Activated CD8-positive, alpha-beta memory T cell treated with anti-CD3 and anti-CD28 coated beads, Interleukin-2, amount 50 U/mL, for 24 hours (primary cell): Measurements from ENCODE around the gene RPN2.
"Not testable (repeated sequence)": the region's sequence is repeated elsewhere in the genome, so short reads cannot be mapped to it uniquely, and the experiment has no call there.

Experiments
- DNase-seq: peaks from one replicate; pipeline ENCODE4 v3.0.0-alpha.2; 2020; ENCODE audit errors: extremely low read depth

RPN2 gene

DNA sequence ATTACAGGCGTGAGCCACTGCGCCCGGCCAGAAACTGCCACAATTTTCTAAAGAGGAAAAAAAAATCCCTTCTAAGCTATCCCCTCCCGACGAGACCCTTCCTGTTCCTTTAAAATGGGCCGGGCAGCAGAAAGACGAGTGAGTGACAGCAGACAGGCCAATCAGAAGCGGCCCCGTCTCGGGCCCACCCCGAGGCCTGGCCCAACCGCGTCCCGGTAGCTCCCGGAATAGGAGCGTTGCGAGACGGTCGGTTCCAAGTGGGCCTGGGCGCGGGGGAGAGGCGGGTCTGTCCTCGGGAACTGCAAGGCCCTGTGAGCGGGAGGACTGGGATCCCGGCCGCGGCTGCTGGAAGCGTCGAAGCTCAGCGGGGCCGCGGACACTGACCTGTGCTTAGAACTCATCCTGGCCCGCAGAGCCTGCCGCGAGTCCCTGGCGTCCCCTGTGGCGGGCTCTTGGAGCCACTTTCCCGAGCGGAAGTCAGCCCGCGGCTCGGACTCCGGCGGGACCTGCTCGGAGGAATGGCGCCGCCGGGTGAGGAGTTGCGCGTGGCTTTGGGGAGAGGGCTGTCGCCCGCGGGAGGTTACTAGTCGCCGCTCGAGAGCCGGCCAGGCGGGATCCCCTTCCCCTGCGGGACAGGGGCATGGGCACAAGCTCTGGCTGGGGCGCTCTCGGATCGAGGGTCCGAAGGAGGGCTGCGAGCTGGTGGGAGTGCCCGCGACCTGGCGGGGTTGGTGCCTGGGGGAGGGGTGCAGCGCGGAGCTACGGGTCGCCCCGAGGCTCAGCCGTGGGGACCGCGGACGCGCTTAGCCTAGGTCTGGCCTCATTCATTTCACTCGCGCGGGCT, at the start of gene RPN2, which contains the start of gene MROH8:
Gene RPN2, plus strand, starts transcription at position 492 of the 844 bp plus-strand sequence. Its CDS starts 27 bp downstream, at position 519.
Gene MROH8, minus strand, starts transcription at position 710 of the 844 bp plus-strand sequence.
- peak; percentile 92 for DNase-seq

DNA sequence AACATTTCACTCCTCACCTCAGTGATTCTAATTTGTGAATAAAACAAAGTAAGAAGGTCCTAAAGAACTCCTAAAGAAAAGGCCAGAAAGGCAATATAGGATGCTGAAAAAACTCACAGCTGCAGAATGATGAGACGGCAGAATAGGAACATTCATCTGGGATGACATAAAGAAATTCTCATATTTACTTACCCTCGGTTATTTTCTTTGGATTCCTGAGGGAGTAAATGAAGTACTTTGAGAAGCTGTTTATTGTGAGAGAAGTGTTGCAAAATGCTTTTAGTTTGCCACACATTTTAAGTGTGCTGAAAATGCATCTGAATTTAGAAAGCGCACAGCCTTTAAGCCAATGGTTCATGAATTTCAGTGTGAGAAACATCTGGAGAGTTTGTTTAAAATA, 47.6 kb upstream of the RPN2 start:
- no peak for DNase-seq

DNA sequence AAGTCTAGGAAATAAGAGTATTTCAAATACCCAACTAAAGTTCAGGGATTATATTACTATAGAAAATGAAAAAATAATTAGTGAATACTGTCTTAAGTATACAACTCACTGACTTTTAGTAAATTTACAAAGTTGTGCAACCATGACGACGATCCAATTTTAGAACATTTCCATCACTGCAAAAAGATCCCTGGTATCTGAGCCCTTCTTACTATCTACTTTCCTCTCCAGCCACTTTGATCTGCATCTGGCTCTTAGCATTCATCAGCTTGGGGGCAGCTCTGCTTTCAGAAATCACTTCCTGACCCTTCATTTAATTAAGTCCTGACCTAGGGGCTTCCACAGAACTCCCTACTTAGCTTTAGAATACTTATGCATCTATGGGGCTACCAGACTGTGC, 45.2 kb upstream of the RPN2 start:
- DNase-seq = no peak

DNA sequence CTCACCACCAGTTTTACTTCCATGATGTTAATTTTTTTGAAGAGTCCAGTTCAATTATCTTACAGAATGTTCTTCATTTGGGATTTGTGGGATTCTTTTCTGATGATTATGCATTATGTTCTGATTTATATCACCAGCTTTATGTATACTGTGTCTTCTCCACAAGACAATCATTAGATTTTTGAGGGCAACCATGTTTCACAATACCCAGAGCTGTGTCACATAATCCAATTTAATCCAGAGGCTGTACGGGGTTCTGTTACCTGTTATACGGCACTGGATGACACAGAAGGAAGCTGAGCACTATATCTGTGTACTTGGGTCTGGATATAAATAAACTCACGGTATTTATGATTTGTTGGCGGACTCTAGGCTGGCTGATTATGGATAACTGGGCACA, 41.6 kb upstream of the RPN2 start:
- no peak for DNase-seq

DNA sequence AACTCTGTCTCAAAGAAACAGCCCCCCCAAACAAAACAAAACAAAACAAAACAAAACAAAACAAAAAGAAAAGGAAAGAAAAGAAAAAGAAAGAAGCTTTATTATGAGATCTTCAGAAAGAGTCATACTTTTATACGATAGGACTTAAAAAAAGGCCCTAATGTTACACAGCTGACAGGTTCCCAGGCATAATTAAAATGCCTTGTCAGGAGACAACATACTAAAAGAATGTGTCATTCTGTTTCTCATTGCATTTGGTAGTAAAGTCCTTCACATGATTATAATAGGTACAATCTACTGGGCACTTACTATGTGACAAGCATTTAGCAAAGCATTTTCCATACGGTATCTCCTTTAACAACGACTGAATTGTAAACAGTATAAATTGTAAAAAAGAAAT, 36.4 kb upstream of the RPN2 start:
- no peak for DNase-seq

DNA sequence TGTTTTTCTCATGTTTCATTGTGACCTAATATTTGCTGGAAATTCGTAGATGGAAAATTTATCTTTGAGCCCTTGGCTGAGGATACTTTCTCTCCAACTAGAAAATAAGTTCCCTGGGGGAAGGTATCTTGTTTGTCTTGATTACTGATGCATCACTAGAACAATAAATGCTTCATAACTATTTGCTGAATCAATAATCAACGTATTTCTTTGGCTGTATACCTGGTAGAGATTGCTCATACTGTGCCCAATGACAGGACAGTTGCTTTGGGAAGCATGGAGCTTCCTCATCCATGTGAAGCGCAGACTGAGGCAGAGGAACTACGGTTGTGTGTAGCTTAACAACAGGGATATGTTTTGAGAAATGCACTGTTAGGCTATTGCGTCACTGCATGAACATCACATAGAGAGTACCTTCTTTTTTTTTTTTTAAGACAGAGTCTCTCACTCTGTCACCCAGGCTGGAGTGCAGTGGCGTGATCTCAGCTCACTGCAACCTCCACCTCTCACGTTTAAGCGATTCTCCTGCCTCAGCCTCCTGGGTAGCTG, 34.2 kb upstream of the RPN2 start:
- DNase-seq = no peak

DNA sequence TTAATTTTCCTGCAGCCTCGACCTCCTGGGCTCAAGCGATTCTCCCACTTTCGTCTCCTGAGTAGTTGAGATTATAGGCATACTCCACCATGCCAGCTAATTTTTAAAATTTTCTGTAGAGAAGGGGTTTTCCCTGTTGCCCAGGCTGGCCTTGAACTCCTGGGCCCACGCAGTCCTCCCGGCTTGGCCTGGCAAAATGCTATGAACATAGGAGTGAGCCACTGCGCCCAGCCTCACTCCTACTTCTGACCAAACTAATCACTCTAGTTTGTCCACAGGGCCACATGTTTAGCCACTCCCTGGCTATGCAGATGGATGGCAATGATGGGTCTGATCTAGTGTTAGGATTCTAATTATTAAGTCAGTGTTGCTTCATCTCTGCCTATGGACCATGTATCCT, 31.9 kb upstream of the RPN2 start:
- DNase-seq = no peak

DNA sequence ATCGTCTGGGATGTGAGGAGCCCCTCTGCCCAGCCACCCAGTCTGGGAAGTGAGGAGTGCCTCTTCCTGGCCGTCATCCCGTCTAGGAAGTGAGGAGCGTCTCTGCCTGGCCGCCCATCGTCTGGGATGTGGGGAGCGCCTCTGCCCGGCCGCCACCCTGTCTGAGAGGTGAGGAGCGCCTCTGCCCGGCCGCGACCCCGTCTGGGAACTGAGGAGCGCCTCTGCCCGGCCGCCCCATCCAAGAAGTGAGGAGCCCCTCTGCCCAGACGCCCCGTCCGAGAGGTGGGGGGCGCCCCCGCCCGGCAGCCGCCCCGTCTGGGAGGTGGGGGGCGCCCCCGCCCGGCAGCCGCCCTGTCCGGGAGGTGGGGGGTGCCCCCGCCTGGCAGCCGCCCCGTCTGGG, 28.3 kb upstream of the RPN2 start:
- not testable (repeated sequence) for DNase-seq

DNA sequence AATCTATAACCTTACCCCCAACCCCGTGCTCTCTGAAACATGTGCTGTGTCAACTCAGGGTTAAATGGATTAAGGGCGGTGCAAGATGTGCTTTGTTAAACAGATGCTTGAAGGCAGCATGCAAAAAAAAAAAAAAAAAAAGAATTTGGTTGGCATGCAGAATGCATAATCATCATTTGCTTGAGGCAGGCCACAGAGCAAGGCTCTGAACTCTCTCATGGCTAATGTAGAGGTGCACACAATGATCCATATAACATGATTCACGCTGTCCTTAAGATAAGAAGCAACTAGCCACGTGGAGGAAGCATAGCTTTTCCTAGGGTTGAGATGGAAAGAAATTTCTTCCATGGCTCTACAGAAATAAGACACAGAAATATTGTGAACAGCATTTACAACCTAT, 27.6 kb upstream of the RPN2 start:
- no peak for DNase-seq

DNA sequence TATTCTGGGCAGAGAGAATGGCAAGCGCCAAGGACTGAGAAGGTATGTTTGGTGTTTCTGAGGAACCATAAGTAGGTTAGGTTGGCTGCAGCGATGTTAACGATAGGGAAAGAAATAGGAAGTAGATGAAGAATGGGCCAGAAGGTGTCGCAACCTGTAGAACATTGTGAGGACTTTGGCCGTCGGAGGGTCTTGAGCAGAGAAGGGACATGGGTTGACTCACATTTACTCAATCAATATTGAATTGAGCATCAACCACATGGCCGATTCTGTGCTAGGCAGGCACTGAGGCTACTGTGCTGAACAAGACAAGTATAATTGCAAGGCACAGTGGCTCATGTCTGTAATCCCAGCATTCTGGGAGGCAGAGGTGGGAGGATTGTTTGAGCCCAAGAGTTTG, 26.8 kb upstream of the RPN2 start:
- no peak for DNase-seq

DNA sequence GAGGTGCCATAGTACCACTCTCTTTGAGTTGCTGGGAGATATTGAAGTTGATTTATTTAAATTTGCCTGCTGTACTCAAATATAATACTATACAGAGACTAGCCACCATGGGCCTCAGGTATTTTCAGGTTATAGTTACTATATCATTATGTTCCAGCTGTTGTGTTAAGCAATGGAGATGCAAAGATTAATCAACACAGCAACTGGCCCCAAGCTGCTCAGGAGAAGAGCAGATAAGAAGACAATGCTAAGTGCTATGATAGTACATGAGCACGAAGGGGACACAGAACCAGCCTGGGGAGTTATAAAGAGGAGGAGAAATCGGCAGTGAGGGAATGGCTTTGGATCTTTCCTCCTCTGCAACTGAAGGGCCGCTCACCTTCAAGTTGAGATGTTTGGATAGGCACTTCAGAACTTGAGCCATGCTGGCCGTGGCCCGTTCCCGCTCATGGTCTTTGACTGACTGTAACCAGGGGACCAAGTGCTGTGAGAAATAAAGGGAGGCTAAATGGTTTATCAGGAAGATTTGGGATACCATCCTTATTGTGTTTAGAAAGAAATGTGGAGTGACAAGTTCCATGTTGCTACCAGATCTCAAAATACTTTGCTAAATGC, 24.3 kb upstream of the RPN2 start:
- no peak for DNase-seq

DNA sequence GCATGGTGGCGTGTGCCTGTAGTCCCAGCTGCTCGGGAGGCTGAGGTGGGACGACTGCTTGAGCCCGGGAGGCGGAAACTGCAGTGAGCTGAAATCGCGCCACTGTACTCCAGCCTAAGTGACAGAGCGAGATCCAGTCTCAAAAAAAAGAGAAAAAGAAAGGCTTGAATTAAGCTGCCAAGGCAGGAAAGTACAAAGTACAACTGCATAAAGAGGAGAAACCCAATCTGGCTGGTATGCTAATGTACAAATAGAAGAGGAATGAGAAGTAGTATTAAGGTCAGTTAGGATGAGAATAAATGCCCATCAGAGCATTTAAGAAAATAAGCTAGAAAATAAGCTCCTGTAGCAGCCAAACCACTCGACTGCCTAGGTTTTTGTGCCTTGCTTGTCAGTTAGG, 23.1 kb upstream of the RPN2 start:
- DNase-seq = no peak

DNA sequence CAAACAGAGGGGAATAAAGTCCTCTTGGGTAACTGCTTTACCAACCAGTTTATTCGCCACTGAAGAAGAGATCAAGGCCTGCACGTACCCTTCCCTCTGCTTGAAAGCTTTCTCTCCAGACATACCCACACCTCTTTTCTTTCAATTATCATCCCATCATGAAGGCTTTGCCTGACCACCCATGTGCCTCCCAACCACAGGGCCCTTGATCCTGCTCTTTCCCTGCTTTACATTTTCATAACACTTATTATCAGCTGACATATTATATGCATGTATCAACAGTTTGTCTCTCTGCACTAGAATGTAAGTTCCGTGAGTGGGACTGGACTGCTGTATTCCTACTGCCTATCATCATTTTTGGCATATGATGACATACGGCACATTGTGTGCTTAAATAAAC, 20.9 kb upstream of the RPN2 start:
- no peak for DNase-seq

DNA sequence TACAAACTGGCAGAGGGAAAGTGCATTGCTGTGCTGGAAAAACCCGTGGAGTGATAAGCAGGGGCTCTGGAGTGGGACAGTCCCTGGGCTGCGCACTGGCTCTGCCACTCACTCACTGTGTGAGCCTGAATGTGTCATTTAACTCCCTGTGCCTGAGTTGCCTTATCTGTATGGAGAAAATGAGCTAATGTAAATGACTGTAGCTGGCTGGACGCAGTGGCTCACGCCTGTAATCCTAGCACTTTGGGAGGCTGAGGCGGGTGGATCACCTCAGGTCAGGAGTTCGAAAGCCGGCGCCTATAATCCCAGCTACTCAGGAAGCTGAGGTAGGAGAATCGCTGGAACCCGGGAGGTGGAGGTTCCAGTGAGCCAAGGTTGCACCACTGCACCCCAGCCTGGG, 18.4 kb upstream of the RPN2 start:
- no peak for DNase-seq

DNA sequence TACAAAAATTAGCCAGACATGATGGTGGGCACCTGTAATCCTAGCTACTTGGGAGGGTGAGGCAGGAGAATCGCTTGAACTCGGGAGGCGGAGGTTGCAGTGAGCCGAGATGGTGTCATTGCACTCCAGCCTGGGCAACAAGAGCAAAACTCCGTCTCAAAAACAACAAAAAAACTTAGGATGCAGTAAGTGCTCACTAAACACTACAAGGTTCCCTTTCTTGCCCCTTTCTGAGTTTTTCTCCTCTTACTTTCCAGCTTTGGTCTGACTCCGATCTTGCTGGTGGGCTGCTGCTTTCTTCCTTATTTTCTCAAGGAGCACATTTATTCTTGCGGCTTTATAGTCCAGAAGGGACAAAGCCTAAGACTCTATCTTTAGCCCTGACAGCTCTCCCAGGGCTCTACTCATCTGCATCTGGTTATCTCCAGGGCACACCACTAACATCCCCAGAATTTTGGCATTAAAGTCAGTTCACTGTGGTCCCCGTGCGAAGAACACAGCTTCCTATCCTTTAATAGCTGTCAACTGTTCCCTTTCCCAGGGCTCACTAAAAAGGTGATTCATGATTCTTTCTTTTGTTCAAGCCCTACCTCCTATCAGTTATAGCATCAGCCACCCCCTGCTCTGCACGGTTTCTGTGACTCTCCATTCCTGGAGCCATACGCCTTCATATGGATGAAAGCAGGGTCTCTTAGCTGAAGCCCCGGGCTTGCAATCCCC, 17.1 kb upstream of the RPN2 start:
- DNase-seq = no peak

DNA sequence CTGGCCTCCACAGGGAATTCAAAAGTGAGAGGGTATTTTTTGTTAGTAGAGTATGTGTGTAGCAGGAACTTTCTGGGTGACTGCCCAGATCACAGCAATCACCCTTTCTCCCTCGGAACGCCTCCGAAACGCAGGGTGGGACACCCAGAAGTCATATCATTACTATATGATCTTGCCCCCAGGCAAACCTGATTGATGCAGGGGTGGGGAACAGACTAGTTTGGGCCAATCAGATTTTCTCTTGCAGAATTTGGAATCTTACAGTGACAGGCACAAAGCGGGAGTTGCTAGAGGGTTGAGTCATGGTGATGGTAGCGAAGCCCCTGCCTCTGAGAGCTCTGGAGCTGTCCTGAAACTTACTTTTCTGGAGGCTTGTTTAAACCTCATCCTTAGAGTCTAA, 16.5 kb upstream of the RPN2 start:
- no peak for DNase-seq

DNA sequence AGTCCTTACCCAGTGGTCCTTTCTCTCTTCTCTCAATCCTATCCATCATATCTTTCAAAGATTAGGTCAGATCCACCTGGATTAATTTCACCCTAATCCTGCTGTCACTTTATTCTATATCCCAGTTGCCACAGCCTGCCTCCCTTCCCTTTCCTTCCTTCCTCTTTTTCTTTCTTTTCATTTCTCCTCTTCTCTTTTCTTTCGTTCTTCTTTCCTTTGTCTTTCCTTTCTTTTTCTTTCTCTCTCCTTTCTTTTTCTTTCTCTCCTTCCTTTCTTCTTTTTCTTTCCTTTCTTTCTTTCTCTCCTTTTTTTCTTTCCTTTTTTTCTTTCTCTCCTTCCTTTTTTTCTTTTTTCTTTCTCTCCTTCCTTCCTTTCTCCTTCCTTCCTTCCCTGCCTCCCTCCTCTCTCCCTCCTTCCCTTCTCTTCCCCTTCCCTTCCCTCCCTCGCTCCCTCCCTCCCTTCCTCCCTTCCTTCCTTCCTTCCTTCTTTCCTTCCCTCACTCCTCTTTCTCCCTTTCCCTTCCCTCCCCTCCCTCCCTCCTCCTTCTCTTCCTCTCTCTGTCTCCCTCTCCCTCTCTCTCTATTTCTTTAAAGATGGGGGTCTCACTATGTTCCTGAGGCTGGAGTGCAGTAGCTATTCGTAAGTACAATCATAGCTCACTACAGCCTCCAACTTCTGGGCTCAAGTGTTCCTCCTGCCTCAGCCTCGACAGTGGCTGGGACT, 15.1 kb upstream of the RPN2 start:
- no peak for DNase-seq

DNA sequence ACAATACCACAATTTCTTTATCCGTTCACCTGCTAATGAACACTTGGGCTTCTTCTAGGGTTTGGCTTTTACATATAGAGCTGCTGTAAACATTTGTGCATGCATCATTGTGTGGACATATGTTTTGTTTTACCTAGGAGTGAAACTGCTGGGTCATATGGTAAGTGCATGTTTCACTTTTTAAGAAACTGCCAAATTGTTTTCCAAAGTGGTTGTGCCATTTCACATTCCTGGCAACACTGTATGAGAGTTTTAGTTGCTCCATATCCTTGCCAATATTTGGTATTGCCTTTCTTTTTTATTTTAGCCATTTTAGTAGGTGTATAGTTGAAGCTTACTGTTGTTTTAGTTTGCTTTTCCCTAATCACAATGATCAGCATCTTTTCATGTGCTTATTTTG, 14.1 kb upstream of the RPN2 start:
- DNase-seq = no peak

DNA sequence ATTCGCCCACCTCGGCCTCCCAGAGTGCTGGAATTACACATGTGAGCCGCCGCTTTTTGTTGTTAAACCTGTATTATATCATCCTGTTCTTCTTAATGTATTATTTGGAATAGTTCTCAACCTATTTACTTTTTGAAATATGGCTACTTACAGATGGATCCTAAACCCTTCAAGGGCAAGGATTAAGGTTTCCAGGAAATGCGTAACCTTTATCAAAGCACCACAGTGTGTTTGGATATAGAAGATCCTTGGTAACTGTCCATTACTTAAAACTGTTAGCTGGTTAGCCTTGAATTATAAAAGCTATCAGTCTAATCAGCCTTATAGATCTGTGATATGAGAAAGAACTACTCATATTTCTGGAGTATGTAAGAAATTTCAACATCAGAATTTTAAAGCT, 12.3 kb upstream of the RPN2 start:
- no peak for DNase-seq

DNA sequence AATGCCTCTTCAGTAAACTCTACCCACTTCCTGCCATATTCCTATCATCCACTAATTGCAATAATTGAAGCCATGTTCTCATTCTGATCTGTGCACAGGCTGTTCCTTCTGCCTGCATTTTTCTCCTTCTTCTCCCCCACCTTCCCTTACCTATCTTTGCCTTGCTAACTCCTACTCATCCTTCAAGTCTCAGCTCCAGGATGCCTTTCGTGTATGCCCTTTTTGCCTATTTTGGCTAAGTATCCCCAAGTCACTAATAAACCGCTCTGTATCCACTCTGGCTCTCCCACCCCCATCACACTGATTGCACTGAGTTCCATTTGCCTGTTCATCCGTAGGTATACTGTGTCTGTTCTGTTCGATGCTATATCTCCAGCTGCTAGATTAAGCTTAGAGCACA, 6.3 kb upstream of the RPN2 start:
- no peak for DNase-seq

DNA sequence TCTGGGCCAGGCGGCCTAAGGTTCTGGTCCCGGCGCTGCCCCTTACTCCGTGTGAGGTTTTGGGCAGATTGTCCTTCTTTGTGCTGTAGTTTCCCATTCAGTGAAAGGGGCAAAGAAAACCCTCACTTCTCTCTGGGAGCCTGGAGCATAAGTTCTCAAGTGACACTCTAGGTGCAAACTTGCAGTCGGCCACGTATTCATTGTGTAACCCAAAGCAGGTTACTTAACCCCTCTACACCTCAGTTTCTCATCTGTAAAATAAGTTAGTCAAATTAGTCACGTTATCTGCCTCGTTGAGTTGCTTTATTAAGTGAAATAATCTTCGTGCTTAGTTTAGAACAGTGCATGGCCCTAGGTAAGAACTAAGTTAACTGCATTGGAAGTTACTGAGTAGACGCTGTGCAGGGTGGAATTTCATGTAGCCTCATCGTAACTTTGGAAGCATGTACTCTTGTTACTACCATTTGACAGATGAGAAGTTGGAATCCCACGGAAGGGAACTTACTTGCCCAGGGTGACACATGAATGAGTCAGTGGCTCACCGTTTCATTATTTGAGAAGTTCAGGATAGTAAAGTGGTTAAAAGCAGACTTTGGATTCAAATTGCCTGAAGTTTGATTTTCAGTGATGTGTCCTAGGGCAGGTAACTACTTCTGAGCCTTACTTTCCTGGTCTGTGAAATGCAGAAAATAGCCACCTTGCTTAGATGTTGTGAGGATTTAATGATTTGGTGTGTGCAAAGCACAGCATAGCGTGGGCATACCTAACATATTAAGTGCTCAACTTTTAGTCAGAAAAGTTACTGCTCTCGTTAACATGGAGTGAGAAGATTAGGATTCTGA, 774 bp downstream of the RPN2 start:
- no peak for DNase-seq
